HEK293 (cell line): ENCODE measurements around the gene NHSL2.

Source experiments
- EGR2 ChIP-seq: fragments of 450-650 bp; formaldehyde crosslinking; IDR thresholded peaks from 2 replicates; pipeline ENCODE4 v1.5.1; 2016; ENCODE audit warnings: low read depth, missing biosample characterization, missing genetic modification characterization
- GLIS2 ChIP-seq: fragments of 450-650 bp; formaldehyde crosslinking; IDR thresholded peaks from 2 replicates; pipeline ENCODE4 v1.5.1; 2016; ENCODE audit warnings: missing biosample characterization, missing genetic modification characterization
- HOXD13 ChIP-seq: sonication (generic); formaldehyde crosslinking; IDR thresholded peaks from 2 replicates; pipeline ENCODE4 v1.8.0; 2022; ENCODE audit warnings: missing genetic modification reagents, borderline replicate concordance
- MEIS1 ChIP-seq: sonication (generic); formaldehyde crosslinking; IDR thresholded peaks from 2 replicates; pipeline ENCODE4 v1.8.1; 2022; ENCODE audit warnings: missing genetic modification reagents, mild to moderate bottlenecking, borderline replicate concordance
- OSR2 ChIP-seq: fragments of 450-650 bp; formaldehyde crosslinking; IDR thresholded peaks from 2 replicates; pipeline ENCODE4 v1.5.1; 2016; ENCODE audit warnings: missing biosample characterization, missing genetic modification characterization
- RBAK ChIP-seq: fragments of 450-650 bp; formaldehyde crosslinking; IDR thresholded peaks from 2 replicates; pipeline ENCODE4 v1.5.1; 2016; ENCODE audit warnings: missing biosample characterization, missing genetic modification characterization
- REPIN1 ChIP-seq: fragments of 450-650 bp; formaldehyde crosslinking; IDR thresholded peaks from 2 replicates; pipeline ENCODE4 v1.5.1; 2017; ENCODE audit warnings: missing biosample characterization, missing genetic modification characterization, low read depth
- SETDB1 ChIP-seq: IDR thresholded peaks from one replicate; pipeline ENCODE4 v1.6.1; 2017; ENCODE audit warnings: mild to moderate bottlenecking, low read length, moderate library complexity, mixed read lengths; ENCODE audit not compliant: insufficient read length
- ZBTB20 ChIP-seq: fragments of 450-650 bp; formaldehyde crosslinking; IDR thresholded peaks from 2 replicates; pipeline ENCODE4 v1.5.1; 2016; ENCODE audit warnings: missing biosample characterization, missing genetic modification characterization
- ZBTB8A ChIP-seq: fragments of 450-650 bp; formaldehyde crosslinking; IDR thresholded peaks from 2 replicates; pipeline ENCODE4 v1.5.1; 2016; ENCODE audit warnings: missing biosample characterization, missing genetic modification characterization
- ZFHX2 ChIP-seq: fragments of 450-650 bp; formaldehyde crosslinking; conservative IDR thresholded peaks from 2 replicates; pipeline ENCODE4 v1.5.1; 2016; ENCODE audit warnings: missing biosample characterization, missing genetic modification characterization
- ZFP37 ChIP-seq: fragments of 450-650 bp; formaldehyde crosslinking; IDR thresholded peaks from 2 replicates; pipeline ENCODE4 v1.5.1; 2016; ENCODE audit warnings: missing biosample characterization, missing genetic modification characterization
- ZNF169 ChIP-seq: fragments of 450-650 bp; formaldehyde crosslinking; IDR thresholded peaks from 2 replicates; pipeline ENCODE4 v1.5.1; 2016; ENCODE audit warnings: missing biosample characterization, missing genetic modification characterization
- ZNF19 ChIP-seq: fragments of 450-650 bp; formaldehyde crosslinking; IDR thresholded peaks from 2 replicates; pipeline ENCODE4; 2016; ENCODE audit warnings: missing biosample characterization, missing genetic modification characterization, low read depth
- ZNF202 ChIP-seq: fragments of 450-650 bp; formaldehyde crosslinking; IDR thresholded peaks from 2 replicates; pipeline ENCODE4 v1.5.1; 2016; ENCODE audit warnings: missing biosample characterization, missing genetic modification characterization, borderline replicate concordance
- ZNF239 ChIP-seq: fragments of 450-650 bp; formaldehyde crosslinking; IDR thresholded peaks from 2 replicates; pipeline ENCODE4 v1.5.1; 2016; ENCODE audit warnings: missing biosample characterization, missing genetic modification characterization
- ZNF404 ChIP-seq: fragments of 450-650 bp; formaldehyde crosslinking; IDR thresholded peaks from 2 replicates; pipeline ENCODE4 v1.5.1; 2017; ENCODE audit warnings: missing biosample characterization, missing genetic modification characterization
- ZNF416 ChIP-seq: fragments of 450-650 bp; formaldehyde crosslinking; IDR thresholded peaks from 2 replicates; pipeline ENCODE4 v1.5.1; 2016; ENCODE audit warnings: missing biosample characterization, missing genetic modification characterization
- ZNF510 ChIP-seq: fragments of 450-650 bp; formaldehyde crosslinking; IDR thresholded peaks from 2 replicates; pipeline ENCODE4 v1.5.1; 2018; ENCODE audit warnings: mild to moderate bottlenecking, missing genetic modification characterization, missing biosample characterization; ENCODE audit not compliant: insufficient replicate concordance
- ZNF513 ChIP-seq: fragments of 450-650 bp; IDR thresholded peaks from 2 replicates; pipeline ENCODE4 v1.5.1; 2018; ENCODE audit warnings: missing biosample characterization, missing genetic modification characterization
- ZNF558 ChIP-seq: fragments of 450-650 bp; formaldehyde crosslinking; IDR thresholded peaks from 2 replicates; pipeline ENCODE4 v1.5.1; 2016; ENCODE audit warnings: missing biosample characterization, missing genetic modification characterization
- ZNF585B ChIP-seq: fragments of 450-650 bp; formaldehyde crosslinking; IDR thresholded peaks from 2 replicates; pipeline ENCODE4 v1.5.1; 2016; ENCODE audit warnings: missing biosample characterization, missing genetic modification characterization
- ZNF776 ChIP-seq: fragments of 450-650 bp; formaldehyde crosslinking; IDR thresholded peaks from 2 replicates; pipeline ENCODE4 v1.5.0; 2017; ENCODE audit warnings: missing biosample characterization, missing genetic modification characterization, borderline replicate concordance
- ZNF785 ChIP-seq: fragments of 450-650 bp; formaldehyde crosslinking; IDR thresholded peaks from 2 replicates; pipeline ENCODE4 v1.5.1; 2016; ENCODE audit warnings: missing biosample characterization, missing genetic modification characterization
- TF ChIP-seq, protein P1 (sequence below): fragments of 450-650 bp; formaldehyde crosslinking; IDR thresholded peaks from 2 replicates; pipeline ENCODE4 v1.5.1; 2016; ENCODE audit warnings: missing biosample characterization, missing genetic modification characterization
- TF ChIP-seq, protein P2 (sequence below): fragments of 450-650 bp; formaldehyde crosslinking; IDR thresholded peaks from 2 replicates; pipeline ENCODE4 v1.5.1; 2016; ENCODE audit warnings: missing biosample characterization, missing genetic modification characterization
- TF ChIP-seq, protein P3 (sequence below): fragments of 450-650 bp; formaldehyde crosslinking; IDR thresholded peaks from 2 replicates; pipeline ENCODE4 v1.5.1; 2016; ENCODE audit warnings: missing biosample characterization, missing genetic modification characterization
- TF ChIP-seq, protein P4 (sequence below): fragments of 450-650 bp; formaldehyde crosslinking; IDR thresholded peaks from 2 replicates; pipeline ENCODE4 v1.5.1; 2016; ENCODE audit warnings: missing biosample characterization, missing genetic modification characterization
- TF ChIP-seq, protein P5 (sequence below): fragments of 450-650 bp; formaldehyde crosslinking; IDR thresholded peaks from 2 replicates; pipeline ENCODE4 v1.5.1; 2016; ENCODE audit warnings: missing biosample characterization, missing genetic modification characterization, borderline replicate concordance

Gene NHSL2

DNA sequence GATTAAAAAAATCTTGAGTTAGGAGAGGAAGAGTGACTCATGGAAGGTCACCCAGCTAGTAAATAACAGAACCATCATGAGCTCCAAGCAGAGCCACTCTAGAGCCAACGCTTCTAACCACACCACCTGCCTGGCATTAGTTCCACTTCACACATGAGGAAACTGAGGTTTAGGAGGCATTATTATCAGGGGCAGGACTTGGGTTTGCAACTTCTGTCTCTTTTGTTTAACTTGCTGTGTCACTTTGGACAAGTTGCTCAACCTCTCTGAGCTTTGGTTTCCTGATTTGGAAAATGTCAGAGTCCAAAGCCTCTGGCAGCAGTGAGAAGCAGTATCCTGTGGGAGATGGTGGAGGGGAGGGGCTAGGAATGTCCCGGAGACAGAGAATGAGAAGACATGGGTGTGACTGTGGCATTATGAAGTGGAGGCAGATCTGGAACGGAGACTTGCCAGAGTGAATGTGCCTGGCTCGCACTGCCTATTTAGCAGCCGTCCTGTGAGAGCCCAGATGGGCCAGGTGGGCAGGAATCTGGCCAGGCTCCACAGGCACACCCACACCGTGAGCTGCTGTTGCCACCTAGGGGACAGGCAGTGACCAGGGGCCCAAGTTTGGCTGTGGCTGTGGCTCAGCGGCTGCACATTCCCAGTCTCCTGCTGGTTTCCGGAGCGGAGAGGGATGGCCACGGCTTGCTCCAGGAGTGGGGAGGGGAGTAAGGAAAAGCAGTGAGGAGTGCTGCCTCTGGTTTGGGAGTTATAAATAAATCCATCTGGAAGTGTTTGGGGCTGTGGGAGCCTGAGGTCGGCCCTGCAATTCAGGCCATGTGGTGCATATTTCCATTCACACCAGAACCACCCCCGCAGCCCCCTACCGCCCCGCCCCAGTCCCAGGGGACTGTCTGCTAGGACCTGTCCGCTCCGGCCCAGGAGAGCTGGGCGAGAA is 93.4 kb downstream of the NHSL2 start (continued):
- TF ChIP-seq, protein P1, sequence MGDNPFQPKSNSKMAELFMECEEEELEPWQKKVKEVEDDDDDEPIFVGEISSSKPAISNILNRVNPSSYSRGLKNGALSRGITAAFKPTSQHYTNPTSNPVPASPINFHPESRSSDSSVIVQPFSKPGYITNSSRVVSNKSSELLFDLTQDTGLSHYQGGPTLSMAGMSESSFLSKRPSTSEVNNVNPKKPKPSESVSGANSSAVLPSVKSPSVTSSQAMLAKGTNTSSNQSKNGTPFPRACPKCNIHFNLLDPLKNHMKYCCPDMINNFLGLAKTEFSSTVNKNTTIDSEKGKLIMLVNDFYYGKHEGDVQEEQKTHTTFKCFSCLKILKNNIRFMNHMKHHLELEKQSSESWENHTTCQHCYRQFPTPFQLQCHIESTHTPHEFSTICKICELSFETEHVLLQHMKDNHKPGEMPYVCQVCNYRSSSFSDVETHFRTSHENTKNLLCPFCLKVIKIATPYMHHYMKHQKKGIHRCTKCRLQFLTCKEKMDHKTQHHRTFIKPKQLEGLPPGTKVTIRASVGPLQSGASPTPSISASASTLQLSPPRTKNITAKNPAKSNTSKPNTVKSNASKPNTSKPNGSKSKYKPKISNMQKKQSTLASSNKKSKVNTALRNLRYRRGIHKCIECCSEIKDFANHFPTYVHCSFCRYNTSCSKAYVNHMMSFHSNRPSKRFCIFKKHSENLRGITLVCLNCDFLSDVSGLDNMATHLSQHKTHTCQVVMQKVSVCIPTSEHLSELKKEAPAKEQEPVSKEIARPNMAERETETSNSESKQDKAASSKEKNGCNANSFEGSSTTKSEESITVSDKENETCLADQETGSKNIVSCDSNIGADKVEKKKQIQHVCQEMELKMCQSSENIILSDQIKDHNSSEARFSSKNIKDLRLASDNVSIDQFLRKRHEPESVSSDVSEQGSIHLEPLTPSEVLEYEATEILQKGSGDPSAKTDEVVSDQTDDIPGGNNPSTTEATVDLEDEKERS (tag by site-specific recombination), result no peak
- TF ChIP-seq ZBTB20 (tag by site-specific recombination) (no peak), ZNF558 (tag by site-specific recombination) (no peak), ZNF776 (tag by site-specific recombination) (no peak), ZFP37 (no peak), GLIS2 (no peak), ZFHX2 (peak; percentile 80), HOXD13 (CRISPR knock-in tag) (no peak), REPIN1 (tag by site-specific recombination) (no peak), ZBTB8A (tag by site-specific recombination) (no peak), ZNF585B (tag by site-specific recombination) (no peak), ZNF239 (tag by site-specific recombination) (no peak), ZNF785 (tag by site-specific recombination) (no peak), ZNF416 (tag by site-specific recombination) (no peak), SETDB1 (no peak), ZNF169 (tag by site-specific recombination) (no peak), RBAK (no peak), ZNF202 (no peak), ZNF404 (no peak), ZNF513 (no peak), OSR2 (tag by site-specific recombination) (no peak), ZNF19 (tag by site-specific recombination) (no peak), ZNF510 (tag by site-specific recombination) (no peak), EGR2 (tag by site-specific recombination) (peak; percentile 80), MEIS1 (no peak)
- TF ChIP-seq, protein P2, sequence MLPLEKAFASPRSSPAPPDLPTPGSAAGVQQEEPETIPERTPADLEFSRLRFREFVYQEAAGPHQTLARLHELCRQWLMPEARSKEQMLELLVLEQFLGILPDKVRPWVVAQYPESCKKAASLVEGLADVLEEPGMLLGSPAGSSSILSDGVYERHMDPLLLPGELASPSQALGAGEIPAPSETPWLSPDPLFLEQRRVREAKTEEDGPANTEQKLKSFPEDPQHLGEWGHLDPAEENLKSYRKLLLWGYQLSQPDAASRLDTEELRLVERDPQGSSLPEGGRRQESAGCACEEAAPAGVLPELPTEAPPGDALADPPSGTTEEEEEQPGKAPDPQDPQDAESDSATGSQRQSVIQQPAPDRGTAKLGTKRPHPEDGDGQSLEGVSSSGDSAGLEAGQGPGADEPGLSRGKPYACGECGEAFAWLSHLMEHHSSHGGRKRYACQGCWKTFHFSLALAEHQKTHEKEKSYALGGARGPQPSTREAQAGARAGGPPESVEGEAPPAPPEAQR (tag by site-specific recombination), result no peak
- TF ChIP-seq, protein P3, sequence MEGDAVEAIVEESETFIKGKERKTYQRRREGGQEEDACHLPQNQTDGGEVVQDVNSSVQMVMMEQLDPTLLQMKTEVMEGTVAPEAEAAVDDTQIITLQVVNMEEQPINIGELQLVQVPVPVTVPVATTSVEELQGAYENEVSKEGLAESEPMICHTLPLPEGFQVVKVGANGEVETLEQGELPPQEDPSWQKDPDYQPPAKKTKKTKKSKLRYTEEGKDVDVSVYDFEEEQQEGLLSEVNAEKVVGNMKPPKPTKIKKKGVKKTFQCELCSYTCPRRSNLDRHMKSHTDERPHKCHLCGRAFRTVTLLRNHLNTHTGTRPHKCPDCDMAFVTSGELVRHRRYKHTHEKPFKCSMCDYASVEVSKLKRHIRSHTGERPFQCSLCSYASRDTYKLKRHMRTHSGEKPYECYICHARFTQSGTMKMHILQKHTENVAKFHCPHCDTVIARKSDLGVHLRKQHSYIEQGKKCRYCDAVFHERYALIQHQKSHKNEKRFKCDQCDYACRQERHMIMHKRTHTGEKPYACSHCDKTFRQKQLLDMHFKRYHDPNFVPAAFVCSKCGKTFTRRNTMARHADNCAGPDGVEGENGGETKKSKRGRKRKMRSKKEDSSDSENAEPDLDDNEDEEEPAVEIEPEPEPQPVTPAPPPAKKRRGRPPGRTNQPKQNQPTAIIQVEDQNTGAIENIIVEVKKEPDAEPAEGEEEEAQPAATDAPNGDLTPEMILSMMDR (tag by site-specific recombination), result peak; percentile 88
- TF ChIP-seq, protein P4, sequence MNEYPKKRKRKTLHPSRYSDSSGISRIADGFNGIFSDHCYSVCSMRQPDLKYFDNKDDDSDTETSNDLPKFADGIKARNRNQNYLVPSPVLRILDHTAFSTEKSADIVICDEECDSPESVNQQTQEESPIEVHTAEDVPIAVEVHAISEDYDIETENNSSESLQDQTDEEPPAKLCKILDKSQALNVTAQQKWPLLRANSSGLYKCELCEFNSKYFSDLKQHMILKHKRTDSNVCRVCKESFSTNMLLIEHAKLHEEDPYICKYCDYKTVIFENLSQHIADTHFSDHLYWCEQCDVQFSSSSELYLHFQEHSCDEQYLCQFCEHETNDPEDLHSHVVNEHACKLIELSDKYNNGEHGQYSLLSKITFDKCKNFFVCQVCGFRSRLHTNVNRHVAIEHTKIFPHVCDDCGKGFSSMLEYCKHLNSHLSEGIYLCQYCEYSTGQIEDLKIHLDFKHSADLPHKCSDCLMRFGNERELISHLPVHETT (tag by site-specific recombination), result no peak
- TF ChIP-seq, protein P5, sequence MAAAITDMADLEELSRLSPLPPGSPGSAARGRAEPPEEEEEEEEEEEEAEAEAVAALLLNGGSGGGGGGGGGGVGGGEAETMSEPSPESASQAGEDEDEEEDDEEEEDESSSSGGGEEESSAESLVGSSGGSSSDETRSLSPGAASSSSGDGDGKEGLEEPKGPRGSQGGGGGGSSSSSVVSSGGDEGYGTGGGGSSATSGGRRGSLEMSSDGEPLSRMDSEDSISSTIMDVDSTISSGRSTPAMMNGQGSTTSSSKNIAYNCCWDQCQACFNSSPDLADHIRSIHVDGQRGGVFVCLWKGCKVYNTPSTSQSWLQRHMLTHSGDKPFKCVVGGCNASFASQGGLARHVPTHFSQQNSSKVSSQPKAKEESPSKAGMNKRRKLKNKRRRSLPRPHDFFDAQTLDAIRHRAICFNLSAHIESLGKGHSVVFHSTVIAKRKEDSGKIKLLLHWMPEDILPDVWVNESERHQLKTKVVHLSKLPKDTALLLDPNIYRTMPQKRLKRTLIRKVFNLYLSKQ (tag by site-specific recombination), result no peak
